ENCODE measurements around the gene IRAK4.

The IRAK4 gene

GRCh38 chr12:43786899-43787693 is 28.3 kb downstream of the IRAK4 start:
- no peaks in the 10 kb centered on the region for H3K4me1 ChIP-seq (ENCODE audit: control insufficient read depth, insufficient read depth, low read length)
- H3K4me3 ChIP-seq (ENCODE audit: low read depth, low read length) = no peak overlapping the region
- H3K9ac ChIP-seq (ENCODE audit: low read depth, low read length) = no peak overlapping the region
- H3K9me3 ChIP-seq (ENCODE audit: control insufficient read depth, insufficient read depth, low read length) = no peaks in the 10 kb centered on the region
- H3K27me3 ChIP-seq (ENCODE audit: control insufficient read depth, insufficient read depth, low read length) = no peaks in the 10 kb centered on the region
- H3K36me3 ChIP-seq (ENCODE audit: control insufficient read depth, insufficient read depth, low read length) = no peaks in the 10 kb centered on the region

GRCh38 chr12:43789941-43790340 is 31.2 kb downstream of the IRAK4 start:
- H3K9me3 ChIP-seq (ENCODE audit: control insufficient read depth, insufficient read depth, low read length) = no peaks in the 10 kb centered on the region
- H3K4me3 ChIP-seq (ENCODE audit: low read depth, low read length) = no peak overlapping the region
- no peaks in the 10 kb centered on the region for H3K27me3 ChIP-seq (ENCODE audit: control insufficient read depth, insufficient read depth, low read length)
- H3K4me1 ChIP-seq (ENCODE audit: control insufficient read depth, insufficient read depth, low read length) = no peaks in the 10 kb centered on the region
- H3K36me3 ChIP-seq (ENCODE audit: control insufficient read depth, insufficient read depth, low read length) = no peaks in the 10 kb centered on the region
- no peak overlapping the region for H3K9ac ChIP-seq (ENCODE audit: low read depth, low read length)

GRCh38 chr12:43795716-43796280 is 37.0 kb downstream of the IRAK4 start:
- H3K27me3 ChIP-seq (ENCODE audit: control insufficient read depth, insufficient read depth, low read length) = no peaks in the 10 kb centered on the region
- no peak overlapping the region for H3K9ac ChIP-seq (ENCODE audit: low read depth, low read length)
- H3K4me1 ChIP-seq (ENCODE audit: control insufficient read depth, insufficient read depth, low read length) = no peaks in the 10 kb centered on the region
- H3K9me3 ChIP-seq (ENCODE audit: control insufficient read depth, insufficient read depth, low read length) = no peaks in the 10 kb centered on the region
- H3K4me3 ChIP-seq (ENCODE audit: low read depth, low read length) = no peak overlapping the region
- peaks cover 6% of the 10 kb centered on the region for H3K36me3 ChIP-seq (ENCODE audit: control insufficient read depth, insufficient read depth, low read length)

GRCh38 chr12:43797561-43798217 is 38.9 kb downstream of the IRAK4 start:
- no peaks in the 10 kb centered on the region for H3K9me3 ChIP-seq (ENCODE audit: control insufficient read depth, insufficient read depth, low read length)
- no peak overlapping the region for H3K9ac ChIP-seq (ENCODE audit: low read depth, low read length)
- H3K4me3 ChIP-seq (ENCODE audit: low read depth, low read length) = no peak overlapping the region
- H3K4me1 ChIP-seq (ENCODE audit: control insufficient read depth, insufficient read depth, low read length) = no peaks in the 10 kb centered on the region
- H3K36me3 ChIP-seq (ENCODE audit: control insufficient read depth, insufficient read depth, low read length) = peaks cover 6% of the 10 kb centered on the region
- H3K27me3 ChIP-seq (ENCODE audit: control insufficient read depth, insufficient read depth, low read length) = no peaks in the 10 kb centered on the region

GRCh38 chr12:43805149-43805859 is 46.6 kb downstream of the IRAK4 start:
- Histone ChIP-seq H3K9ac (ENCODE audit: low read depth, low read length) (peak overlapping the region; percentile 87), H3K4me3 (ENCODE audit: low read depth, low read length) (peak overlapping the region; percentile 81), H3K36me3 (ENCODE audit: control insufficient read depth, insufficient read depth, low read length) (no peaks in the 10 kb centered on the region), H3K27me3 (ENCODE audit: control insufficient read depth, insufficient read depth, low read length) (no peaks in the 10 kb centered on the region), H3K4me1 (ENCODE audit: control insufficient read depth, insufficient read depth, low read length) (no peaks in the 10 kb centered on the region), H3K9me3 (ENCODE audit: control insufficient read depth, insufficient read depth, low read length) (no peaks in the 10 kb centered on the region)

GRCh38 chr12:43805860-43806736 is 47.3 kb downstream of the IRAK4 start, which contains the start of gene TWF1:
TWF1 (minus strand) TSS chr12:43806317; CDS start chr12:43806245, 72 bp downstream.
- H3K36me3 ChIP-seq (ENCODE audit: control insufficient read depth, insufficient read depth, low read length) = no peaks in the 10 kb centered on the region
- H3K4me1 ChIP-seq (ENCODE audit: control insufficient read depth, insufficient read depth, low read length) = no peaks in the 10 kb centered on the region
- peak within 1 kb of the TSS; percentile 87 for H3K9ac ChIP-seq (ENCODE audit: low read depth, low read length)
- no peaks in the 10 kb centered on the region for H3K9me3 ChIP-seq (ENCODE audit: control insufficient read depth, insufficient read depth, low read length)
- H3K4me3 ChIP-seq (ENCODE audit: low read depth, low read length) = peak within 1 kb of the TSS; percentile 81
- no peaks in the 10 kb centered on the region for H3K27me3 ChIP-seq (ENCODE audit: control insufficient read depth, insufficient read depth, low read length)

GRCh38 chr12:43806737-43807072 is 48.0 kb downstream of the IRAK4 start:
- no peaks in the 10 kb centered on the region for H3K27me3 ChIP-seq (ENCODE audit: control insufficient read depth, insufficient read depth, low read length)
- H3K9ac ChIP-seq (ENCODE audit: low read depth, low read length) = peak overlapping the region; percentile 84
- no peaks in the 10 kb centered on the region for H3K36me3 ChIP-seq (ENCODE audit: control insufficient read depth, insufficient read depth, low read length)
- peak overlapping the region; percentile 81 for H3K4me3 ChIP-seq (ENCODE audit: low read depth, low read length)
- H3K4me1 ChIP-seq (ENCODE audit: control insufficient read depth, insufficient read depth, low read length) = no peaks in the 10 kb centered on the region
- no peaks in the 10 kb centered on the region for H3K9me3 ChIP-seq (ENCODE audit: control insufficient read depth, insufficient read depth, low read length)

GRCh38 chr12:43807386-43807785 is 48.6 kb downstream of the IRAK4 start:
- no peaks in the 10 kb centered on the region for H3K36me3 ChIP-seq (ENCODE audit: control insufficient read depth, insufficient read depth, low read length)
- H3K4me3 ChIP-seq (ENCODE audit: low read depth, low read length) = no peak overlapping the region
- no peaks in the 10 kb centered on the region for H3K9me3 ChIP-seq (ENCODE audit: control insufficient read depth, insufficient read depth, low read length)
- H3K4me1 ChIP-seq (ENCODE audit: control insufficient read depth, insufficient read depth, low read length) = no peaks in the 10 kb centered on the region
- H3K9ac ChIP-seq (ENCODE audit: low read depth, low read length) = no peak overlapping the region
- H3K27me3 ChIP-seq (ENCODE audit: control insufficient read depth, insufficient read depth, low read length) = no peaks in the 10 kb centered on the region

- no peak overlapping the region for H3K9ac ChIP-seq (ENCODE audit: low read depth, low read length)
- no peaks in the 10 kb centered on the region for H3K4me1 ChIP-seq (ENCODE audit: control insufficient read depth, insufficient read depth, low read length)
- no peak overlapping the region for H3K4me3 ChIP-seq (ENCODE audit: low read depth, low read length)
- no peaks in the 10 kb centered on the region for H3K36me3 ChIP-seq (ENCODE audit: control insufficient read depth, insufficient read depth, low read length)
- H3K27me3 ChIP-seq (ENCODE audit: control insufficient read depth, insufficient read depth, low read length) = no peaks in the 10 kb centered on the region
- no peaks in the 10 kb centered on the region for H3K9me3 ChIP-seq (ENCODE audit: control insufficient read depth, insufficient read depth, low read length)
Observed at GRCh38 chr12:43812057-43812456, 53.3 kb downstream of the IRAK4 start.

GRCh38 chr12:43812926-43813325 is 54.2 kb downstream of the IRAK4 start:
- Histone ChIP-seq H3K4me1 (ENCODE audit: control insufficient read depth, insufficient read depth, low read length) (no peaks in the 10 kb centered on the region), H3K27me3 (ENCODE audit: control insufficient read depth, insufficient read depth, low read length) (no peaks in the 10 kb centered on the region), H3K9me3 (ENCODE audit: control insufficient read depth, insufficient read depth, low read length) (no peaks in the 10 kb centered on the region), H3K4me3 (ENCODE audit: low read depth, low read length) (no peak overlapping the region), H3K36me3 (ENCODE audit: control insufficient read depth, insufficient read depth, low read length) (no peaks in the 10 kb centered on the region), H3K9ac (ENCODE audit: low read depth, low read length) (no peak overlapping the region)

GRCh38 chr12:43815416-43815815 is 56.7 kb downstream of the IRAK4 start:
- Histone ChIP-seq H3K9ac (ENCODE audit: low read depth, low read length) (no peak overlapping the region), H3K9me3 (ENCODE audit: control insufficient read depth, insufficient read depth, low read length) (no peaks in the 10 kb centered on the region), H3K36me3 (ENCODE audit: control insufficient read depth, insufficient read depth, low read length) (no peaks in the 10 kb centered on the region), H3K27me3 (ENCODE audit: control insufficient read depth, insufficient read depth, low read length) (no peaks in the 10 kb centered on the region), H3K4me1 (ENCODE audit: control insufficient read depth, insufficient read depth, low read length) (no peaks in the 10 kb centered on the region), H3K4me3 (ENCODE audit: low read depth, low read length) (no peak overlapping the region)
